Activated B cell treated with CpG ODN at 0.5 μM for 24 hours (primary cell): Measurements from ENCODE around the gene PDE4C. TPM values are rescaled to one million over a fixed set of nuclear protein-coding genes. Genes with fewer than 3 reads are reported as not detected.

Experiments used
- ATAC-seq: fragments of 200-7000 bp; cut with Tn5 transposase; one replicate; pipeline ENCODE4 v1.10.0; 2021; ENCODE audit warnings: low read depth, mild to moderate bottlenecking, moderate library complexity
- CTCF ChIA-PET: fragments of 350-600 bp; sonication (Branson Sonifier 250); formaldehyde crosslinking; loops from one replicate; lab custom pipeline; 2021; ENCODE audit warnings: antibody characterized with exemption; lab: Charles Lee
- POLR2A ChIA-PET: fragments of 350-600 bp; sonication (Branson Sonifier 250); formaldehyde crosslinking; loops from one replicate; lab custom pipeline; 2021; ENCODE audit warnings: antibody characterized with exemption; lab: Charles Lee
- DNase-seq: peaks from one replicate; pipeline ENCODE4 v3.0.0; 2022
- H3K27ac Mint-ChIP-seq: one replicate; pipeline ENCODE4 v1.8.0; 2020; ENCODE audit warnings: mixed read lengths
- H3K27me3 Mint-ChIP-seq: one replicate; pipeline ENCODE4 v1.8.0; 2021; ENCODE audit warnings: mixed read lengths
- H3K36me3 Mint-ChIP-seq: one replicate; pipeline ENCODE4 v1.8.0; 2021; ENCODE audit warnings: low read depth, mixed read lengths
- H3K4me1 Mint-ChIP-seq: one replicate; pipeline ENCODE4 v1.8.0; 2021; ENCODE audit warnings: mixed read lengths
- H3K4me3 Mint-ChIP-seq: one replicate; pipeline ENCODE4 v1.8.0; 2020; ENCODE audit warnings: mild to moderate bottlenecking, mixed read lengths
- H3K9me3 Mint-ChIP-seq: one replicate; pipeline ENCODE4 v1.8.0; 2020; ENCODE audit warnings: mixed read lengths
- CTCF ChIP-seq: fragments of 200-600 bp; IDR thresholded peaks from one replicate; pipeline ENCODE4 v1.8.0; 2022; ENCODE audit warnings: antibody characterized with exemption, mild to moderate bottlenecking
- intact Hi-C: fragments of 100-400 bp; cut with micrococcal nuclease; formaldehyde crosslinking; loops from one replicate; pipeline ENCODE4 v1.15.1; 2024
- total RNA-seq: library from RNA; stranded (reverse); gene quantifications from 2 replicates; pipeline ENCODE4 v1.2.3, GENCODE V29; 2022

The PDE4C gene
- total RNA-seq, 1 donor from 2014 or later = not detected

DNA sequence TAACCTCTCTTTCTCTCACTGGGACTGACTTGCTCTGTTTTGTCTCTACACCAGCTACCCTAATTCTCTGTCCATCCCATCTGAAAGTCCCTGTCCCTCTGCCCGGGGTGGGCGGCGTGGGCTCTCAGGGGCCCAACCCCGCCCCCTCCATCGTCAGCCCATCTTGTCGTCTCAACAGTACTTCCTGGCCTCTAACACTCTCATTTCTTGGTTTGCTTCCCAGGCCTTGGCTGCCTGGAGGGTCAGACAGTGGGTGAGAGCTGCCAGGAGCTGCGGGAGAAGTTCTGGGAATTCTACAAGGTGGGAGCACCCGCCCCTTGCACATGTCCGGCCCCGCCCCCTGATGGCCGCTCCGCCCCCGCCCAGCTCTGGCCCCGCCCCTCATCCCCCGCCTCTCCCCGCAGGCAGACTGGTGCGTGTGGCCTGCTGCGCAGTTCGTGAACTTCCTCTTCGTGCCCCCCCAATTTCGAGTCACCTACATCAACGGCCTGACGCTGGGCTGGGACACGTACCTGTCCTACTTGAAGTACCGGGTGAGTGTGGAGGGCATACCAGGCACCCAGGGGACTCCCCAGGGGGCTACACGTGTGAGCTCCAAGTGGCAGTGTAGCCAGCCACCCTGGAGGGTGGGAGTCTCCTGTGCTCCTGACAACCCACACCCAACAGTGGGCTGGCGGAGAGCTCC is 31.5 kb downstream of the PDE4C start:
- Mint-ChIP-seq H3K4me1 (peaks cover 34% of the 10 kb centered on the region), H3K27me3 (no peaks in the 10 kb centered on the region), H3K27ac (peak overlapping the region; percentile 95), H3K9me3 (no peaks in the 10 kb centered on the region), H3K36me3 (peaks cover 36% of the 10 kb centered on the region), H3K4me3 (peak overlapping the region; percentile 87)
- no peak for TF ChIP-seq CTCF
- intact Hi-C loops = loop anchor here (5.0 kb wide), 1 partner anchor 328 kb away; the partner anchor contains the start of gene ELL
- DNase-seq = no peak
- ATAC-seq = no peak
- POLR2A ChIA-PET = interaction anchor here (0.6 to 19.0 kb wide), 6 partner anchors 10 to 194 kb away, joined by 3 to 437 read pairs (median 10); partner anchors contain the start of genes IFI30, JUND and RAB3A
- CTCF ChIA-PET = interaction anchor here (1.0 to 1.2 kb wide), 3 partner anchors 27 to 85 kb away, joined by 3 to 4 read pairs (median 3); no protein-coding TSS in a partner anchor

- POLR2A ChIA-PET = interaction anchor here (1.5 to 19.0 kb wide), 6 partner anchors 10 to 193 kb away, joined by 3 to 437 read pairs (median 38); partner anchors contain the start of genes IFI30, JUND and RAB3A
- ATAC-seq = no peak
- no peaks in the 10 kb centered on the region for H3K27me3 Mint-ChIP-seq
- no peak for DNase-seq
- H3K4me1 Mint-ChIP-seq = peaks cover 34% of the 10 kb centered on the region
- intact Hi-C loops = loop anchor here (5.0 kb wide), 1 partner anchor 328 kb away; the partner anchor contains the start of gene ELL
- H3K4me3 Mint-ChIP-seq = peak overlapping the region; percentile 87
- CTCF ChIA-PET = interaction anchor here (1.0 to 1.2 kb wide), 2 partner anchors 26 to 58 kb away, joined by 3 to 4 read pairs; no protein-coding TSS in a partner anchor
- no peaks in the 10 kb centered on the region for H3K9me3 Mint-ChIP-seq
- H3K36me3 Mint-ChIP-seq = peaks cover 34% of the 10 kb centered on the region
- no peak for TF ChIP-seq CTCF
- peak overlapping the region; percentile 95 for H3K27ac Mint-ChIP-seq
Observed at GRCh38 chr19:18194181-18194530, 32.1 kb downstream of the PDE4C start.

GRCh38 chr19:18193388-18194180 is 32.7 kb downstream of the PDE4C start:
- intact Hi-C loops = loop anchor here (5.0 kb wide), 1 partner anchor 329 kb away; the partner anchor contains the start of gene ELL
- Mint-ChIP-seq H3K27me3 (no peaks in the 10 kb centered on the region), H3K27ac (peak overlapping the region; percentile 95), H3K4me1 (peaks cover 38% of the 10 kb centered on the region), H3K36me3 (peaks cover 30% of the 10 kb centered on the region), H3K9me3 (no peaks in the 10 kb centered on the region), H3K4me3 (peak overlapping the region; percentile 87)
- ChIA-PET CTCF (interaction anchor here (1.0 to 2.2 kb wide), 6 partner anchors 16 to 135 kb away, joined by 4 to 19 read pairs (median 6); no protein-coding TSS in a partner anchor), POLR2A (interaction anchor here (0.6 to 19.0 kb wide), 21 partner anchors 11 to 193 kb away, joined by 3 to 437 read pairs (median 7); partner anchors contain the start of genes ARRDC2, IFI30, IQCN and JUND)
- ATAC-seq (no peak), DNase-seq (no peak)
- no peak for TF ChIP-seq CTCF

- peak within 1 kb of the TSS; percentile 87 for H3K4me3 Mint-ChIP-seq
- H3K27ac Mint-ChIP-seq = peak within 1 kb of the TSS; percentile 95
- CTCF ChIA-PET = interaction anchor here (0.9 to 2.3 kb wide), 20 partner anchors 9 to 255 kb away, joined by 3 to 23 read pairs (median 7); partner anchors contain the start of genes IFI30 and RAB3A
- intact Hi-C loops = loop anchor here (1.0 to 5.0 kb wide), 7 partner anchors 11 to 329 kb away; partner anchors contain the start of genes ELL, IFI30, LSM4 and RAB3A
- H3K9me3 Mint-ChIP-seq = no peaks in the 10 kb centered on the region
- POLR2A ChIA-PET = interaction anchor here (0.6 to 19.0 kb wide), 28 partner anchors 8 to 260 kb away, joined by 3 to 437 read pairs (median 7); partner anchors contain the start of genes ARRDC2, CCDC124, IFI30 and IQCN
- peaks cover 40% of the 10 kb centered on the region for H3K4me1 Mint-ChIP-seq
- no peaks in the 10 kb centered on the region for H3K27me3 Mint-ChIP-seq
- ATAC-seq (peak; percentile 83), DNase-seq (peak; percentile 90)
- peaks cover 22% of the 10 kb centered on the region for H3K36me3 Mint-ChIP-seq
- TF ChIP-seq CTCF = no peak
Observed at GRCh38 chr19:18192673-18193387, 33.4 kb downstream of the PDE4C start, which contains the start of gene MPV17L2. MPV17L2 (plus strand) TSS chr19:18193218; CDS start chr19:18193282, 64 bp downstream.
